Gastroesophageal sphincter (tissue), 3 donors: ENCODE data around the gene OCA2.

ENCODE experiments used
- EP300 ChIP-seq: sonication (generic); formaldehyde crosslinking; IDR thresholded peaks from one replicate; pipeline ENCODE4 v1.6.1; 2017; ENCODE audit warnings: antibody characterized with exemption, mild to moderate bottlenecking
- POLR2A ChIP-seq, 2 donors: fragments of 450-650 bp; IDR thresholded peaks; one replicate each; pipeline ENCODE4 v1.6.1; 2017; ENCODE audit warnings: antibody characterized with exemption in 2 of 2, mild to moderate bottlenecking in 2 of 2, moderate library complexity in 1 of 2
- TF ChIP-seq, protein P1 (sequence below), 4 experiments: fragments of 200-600 bp in 2 of 4; fragments of 450-650 bp in 2 of 4; sonication (generic) in 1 of 4; IDR thresholded peaks; one replicate each; pipeline ENCODE4 v1.5.1; 2017 to 2019; ENCODE audit warnings: antibody characterized with exemption in 4 of 4, mild to moderate bottlenecking in 2 of 4, moderate library complexity in 2 of 4

DNA sequence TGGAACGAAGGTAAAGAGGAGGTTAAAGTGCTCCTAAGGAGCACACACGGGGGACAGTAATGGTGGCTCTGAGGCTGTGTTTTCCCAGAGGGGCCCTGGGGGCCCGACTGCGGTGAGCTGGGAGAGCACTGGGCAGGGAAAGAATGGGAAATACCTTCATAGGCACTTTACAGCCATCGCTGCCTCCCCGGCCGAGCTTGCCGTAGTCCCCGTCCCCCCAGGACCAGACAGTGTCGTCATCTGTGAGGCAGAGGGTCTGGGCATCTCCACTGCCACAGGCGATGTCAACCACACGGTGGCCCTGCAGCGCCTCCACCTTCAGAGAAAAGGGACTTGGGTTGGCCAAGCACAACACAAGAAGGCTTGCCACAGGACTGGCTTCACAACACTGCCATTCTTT is 32.8 kb upstream of the OCA2 start:
- TF ChIP-seq, protein P1, sequence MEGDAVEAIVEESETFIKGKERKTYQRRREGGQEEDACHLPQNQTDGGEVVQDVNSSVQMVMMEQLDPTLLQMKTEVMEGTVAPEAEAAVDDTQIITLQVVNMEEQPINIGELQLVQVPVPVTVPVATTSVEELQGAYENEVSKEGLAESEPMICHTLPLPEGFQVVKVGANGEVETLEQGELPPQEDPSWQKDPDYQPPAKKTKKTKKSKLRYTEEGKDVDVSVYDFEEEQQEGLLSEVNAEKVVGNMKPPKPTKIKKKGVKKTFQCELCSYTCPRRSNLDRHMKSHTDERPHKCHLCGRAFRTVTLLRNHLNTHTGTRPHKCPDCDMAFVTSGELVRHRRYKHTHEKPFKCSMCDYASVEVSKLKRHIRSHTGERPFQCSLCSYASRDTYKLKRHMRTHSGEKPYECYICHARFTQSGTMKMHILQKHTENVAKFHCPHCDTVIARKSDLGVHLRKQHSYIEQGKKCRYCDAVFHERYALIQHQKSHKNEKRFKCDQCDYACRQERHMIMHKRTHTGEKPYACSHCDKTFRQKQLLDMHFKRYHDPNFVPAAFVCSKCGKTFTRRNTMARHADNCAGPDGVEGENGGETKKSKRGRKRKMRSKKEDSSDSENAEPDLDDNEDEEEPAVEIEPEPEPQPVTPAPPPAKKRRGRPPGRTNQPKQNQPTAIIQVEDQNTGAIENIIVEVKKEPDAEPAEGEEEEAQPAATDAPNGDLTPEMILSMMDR (IDR thresholded peaks at IDR 0.05): no peak
- TF ChIP-seq POLR2A (IDR thresholded peaks at IDR 0.05) (no peak), EP300 (no peak)
